Tibial nerve (tissue), 4 donors: ENCODE measurements around the gene NUF2. TPM values are rescaled to one million over a fixed set of nuclear protein-coding genes. Genes with fewer than 3 reads are reported as not detected.
"Not testable (repeated sequence)": the region's sequence is repeated elsewhere in the genome, so short reads cannot be mapped to it uniquely, and the experiment has no call there.

Experiments
- DNase-seq, 2 donors: peaks; one replicate each; pipeline ENCODE4 v3.0.0-alpha.2; 2019; ENCODE audit warnings: low spot score in 2 of 2
- H3K27ac ChIP-seq, 4 donors: fragments of 200-600 bp; sonication (generic) in 3 of 4; one replicate each; pipeline ENCODE4 v1.5.1; 2017 to 2019; ENCODE audit warnings: mild to moderate bottlenecking in 1 of 4
- H3K27me3 ChIP-seq, 2 donors: fragments of 200-600 bp; sonication (generic) in 1 of 2; one replicate each; pipeline versions ENCODE4 v1.5.1 to v1.6.0; 2017 to 2019
- H3K36me3 ChIP-seq, 3 donors: fragments of 200-600 bp; sonication (generic); one replicate each; pipeline ENCODE4 v1.5.1; 2018 to 2019
- H3K4me1 ChIP-seq, 4 donors: fragments of 200-600 bp; sonication (generic) in 3 of 4; one replicate each; pipeline ENCODE4 v1.5.1; 2017 to 2019
- H3K4me3 ChIP-seq, 4 donors: fragments of 200-600 bp; sonication (generic) in 3 of 4; one replicate each; pipeline ENCODE4 v1.5.1; 2017 to 2019; ENCODE audit warnings: mild to moderate bottlenecking in 1 of 4, moderate library complexity in 1 of 4
- H3K9me3 ChIP-seq, 4 donors: fragments of 200-600 bp; sonication (generic) in 3 of 4; one replicate each; pipeline ENCODE4 v1.5.1; 2017 to 2019
- CTCF ChIP-seq, 5 experiments: fragments of 200-600 bp in 3 of 5; fragments of 450-650 bp in 2 of 5; sonication (generic) in 3 of 5; IDR thresholded peaks; one replicate each; pipeline ENCODE4 v1.5.1; 2016 to 2019; ENCODE audit warnings: antibody characterized with exemption in 5 of 5, mild to moderate bottlenecking in 3 of 5, moderate library complexity in 2 of 5
- EP300 ChIP-seq, 2 donors: sonication (generic); formaldehyde crosslinking; IDR thresholded peaks; one replicate each; pipeline ENCODE4 v1.6.1; 2017; ENCODE audit warnings: antibody characterized with exemption in 2 of 2, mild to moderate bottlenecking in 1 of 2
- POLR2A ChIP-seq, 2 donors: fragments of 450-650 bp; IDR thresholded peaks; one replicate each; pipeline ENCODE4 v1.6.1; 2017; ENCODE audit warnings: antibody characterized with exemption in 2 of 2, mild to moderate bottlenecking in 2 of 2, moderate library complexity in 2 of 2
- WGBS, 2 donors: methylation state at CpG; one replicate each; pipeline ENCODE4 v1.1.5; 2018; 5-methylcytosine and 5-hydroxymethylcytosine counted together
- total RNA-seq, 4 donors: library from RNA; depleted of rRNA; stranded (reverse); fragments of >200 nt; gene quantifications; one replicate each; pipeline ENCODE4 v1.1.0, GENCODE V29; 2016

NUF2 gene
- total RNA-seq: 1 to 10 TPM in 2 of 4 donors, not detected in 2; 2.0 to 2.1 TPM

- TF ChIP-seq POLR2A (IDR thresholded peaks at IDR 0.05) (peak; percentile 9 to 47), EP300 (IDR thresholded peaks at IDR 0.05) (peak; percentile 65 to 99), CTCF (IDR thresholded peaks at IDR 0.05) (peak in 2 of 5 experiments; percentile 18 to 59)
- DNase-seq: peak; percentile 93 to 94
- WGBS, 2 donors: 0 to 1% methylated on average over 57 to 58 of the region's 58 CpGs
- peaks cover 0 to 27% (median 0%) of the 10 kb centered on the region in 3 donors for H3K36me3 ChIP-seq
- H3K27ac ChIP-seq: peak within 1 kb of the TSS; percentile 18 to 86 (median 62)
- H3K27me3 ChIP-seq: no peaks in the 10 kb centered on the region
- peaks cover 0 to 22% (median 5%) of the 10 kb centered on the region in 4 donors for H3K4me1 ChIP-seq
- peak within 1 kb of the TSS; percentile 48 to 67 (median 57) for H3K4me3 ChIP-seq
- H3K9me3 ChIP-seq: no peaks in the 10 kb centered on the region
These were observed at the start of gene NUF2 for GRCh38 chr1:163321311-163322305. Gene NUF2 (plus strand): TSS chr1:163321954. CDS start chr1:163326052, 4,098 bp downstream.

- no peak for TF ChIP-seq EP300 (IDR thresholded peaks at IDR 0.05)
- TF ChIP-seq CTCF (IDR thresholded peaks at IDR 0.05): no peak
- no peak for TF ChIP-seq POLR2A (IDR thresholded peaks at IDR 0.05)
- WGBS, 2 donors: 76 to 81% methylated on average over 2 of the region's 2 CpGs
- no peaks in the 10 kb centered on the region for H3K4me1 ChIP-seq
These were observed 47.9 kb upstream of the NUF2 start for GRCh38 chr1:163273766-163274441.

GRCh38 chr1:163275222-163275621 lies 46.5 kb upstream of the NUF2 start:
- 91 to 95% methylated on average over 1 of the region's 1 CpG for WGBS, 2 donors
- Histone ChIP-seq H3K4me1 (no peaks in the 10 kb centered on the region), H3K4me3 (no peak overlapping the region), H3K9me3 (peaks cover 0 to 13% (median 5%) of the 10 kb centered on the region in 4 donors), H3K27me3 (no peaks in the 10 kb centered on the region), H3K36me3 (peaks cover 0 to 26% (median 0%) of the 10 kb centered on the region in 3 donors), H3K27ac (no peak overlapping the region)
- DNase-seq: no peak
- TF ChIP-seq EP300 (IDR thresholded peaks at IDR 0.05) (no peak), POLR2A (IDR thresholded peaks at IDR 0.05) (no peak)

More at GRCh38 chr1:163273766-163274441, 47.9 kb upstream of the NUF2 start:
- no peak overlapping the region for H3K27ac ChIP-seq
- H3K4me3 ChIP-seq: no peak overlapping the region
- peaks cover 0 to 24% (median 0%) of the 10 kb centered on the region in 3 donors for H3K36me3 ChIP-seq
- DNase-seq: no peak
- peaks cover 0 to 11% (median 5%) of the 10 kb centered on the region in 4 donors for H3K9me3 ChIP-seq
- H3K27me3 ChIP-seq: no peaks in the 10 kb centered on the region

- Histone ChIP-seq H3K27ac (no peak overlapping the region), H3K36me3 (peaks cover 0 to 51% (median 0%) of the 10 kb centered on the region in 3 donors), H3K4me3 (no peak overlapping the region), H3K27me3 (no peaks in the 10 kb centered on the region), H3K4me1 (no peaks in the 10 kb centered on the region), H3K9me3 (peaks cover 0 to 23% (median 5%) of the 10 kb centered on the region in 4 donors)
- TF ChIP-seq EP300 (IDR thresholded peaks at IDR 0.05): no peak
- TF ChIP-seq CTCF (IDR thresholded peaks at IDR 0.05): no peak
- no peak for TF ChIP-seq POLR2A (IDR thresholded peaks at IDR 0.05)
- DNase-seq: no peak
- WGBS, 2 donors: 95 to 97% methylated on average over 1 of the region's 1 CpG
These were observed 43.2 kb upstream of the NUF2 start for GRCh38 chr1:163278602-163279001.

- not testable (repeated sequence) for H3K4me1 ChIP-seq, H3K27me3 ChIP-seq, H3K9me3 ChIP-seq, H3K4me3 ChIP-seq, DNase-seq, H3K27ac ChIP-seq
- H3K36me3 ChIP-seq: peaks cover 0 to 31% (median 0%) of the 10 kb centered on the region in 3 donors
- 65 to 70% methylated on average over 2 of the region's 2 CpGs for WGBS, 2 donors
These were observed 36.9 kb upstream of the NUF2 start for GRCh38 chr1:163284867-163285266.
